GM10847 (cell line): ENCODE measurements around the gene TIGAR.

Experiments used
- POLR2A ChIP-seq: IDR thresholded peaks from 2 replicates; pipeline ENCODE4 v1.6.1; 2011; ENCODE audit not compliant: insufficient read length; ENCODE audit errors: extremely low read depth

TIGAR gene

GRCh38 chr12:4375449-4375848 lies 54.4 kb downstream of the TIGAR start:
- no peak for TF ChIP-seq POLR2A

GRCh38 chr12:4378772-4379171 lies 57.8 kb downstream of the TIGAR start:
- TF ChIP-seq POLR2A = no peak

GRCh38 chr12:4379405-4379804 lies 58.4 kb downstream of the TIGAR start, which contains the start of gene FGF23:
TSS of gene FGF23 (minus strand) at chr12:4379712. CDS start at chr12:4379582, 130 bp downstream.
- TF ChIP-seq POLR2A = no peak

- no peak for TF ChIP-seq POLR2A
These were observed 59.3 kb downstream of the TIGAR start for GRCh38 chr12:4380332-4380731.

GRCh38 chr12:4383304-4383865 lies 62.4 kb downstream of the TIGAR start:
- no peak for TF ChIP-seq POLR2A

- TF ChIP-seq POLR2A = no peak
These were observed 65.8 kb downstream of the TIGAR start for GRCh38 chr12:4386801-4387200.

- TF ChIP-seq POLR2A = no peak
These were observed 66.6 kb downstream of the TIGAR start for GRCh38 chr12:4387607-4388006.

GRCh38 chr12:4388032-4388431 lies 67.0 kb downstream of the TIGAR start:
- TF ChIP-seq POLR2A = no peak

- no peak for TF ChIP-seq POLR2A
These were observed 67.6 kb downstream of the TIGAR start for GRCh38 chr12:4388662-4389061.

GRCh38 chr12:4392223-4392742 lies 71.3 kb downstream of the TIGAR start:
- TF ChIP-seq POLR2A = no peak

- no peak for TF ChIP-seq POLR2A
These were observed 72.2 kb downstream of the TIGAR start for GRCh38 chr12:4393211-4393610.

GRCh38 chr12:4395818-4396217 lies 74.8 kb downstream of the TIGAR start:
- TF ChIP-seq POLR2A = no peak

- no peak for TF ChIP-seq POLR2A
These were observed 80.1 kb downstream of the TIGAR start for GRCh38 chr12:4401117-4401516.

GRCh38 chr12:4402996-4403395 lies 82.0 kb downstream of the TIGAR start:
- TF ChIP-seq POLR2A = no peak
